Vagina (tissue), 2 donors: ENCODE data around the gene CDK6.

Source experiments
- CTCF ChIP-seq, 3 experiments: fragments of 450-650 bp in 2 of 3; fragments of 200-600 bp in 1 of 3; sonication (generic) in 1 of 3; IDR thresholded peaks; one replicate each; pipeline ENCODE4 v1.5.1; 2017 to 2019; ENCODE audit warnings: antibody characterized with exemption in 3 of 3, mild to moderate bottlenecking in 2 of 3, moderate library complexity in 2 of 3
- POLR2A ChIP-seq, 2 donors: fragments of 450-650 bp; IDR thresholded peaks; one replicate each; pipeline ENCODE4 v1.6.1; 2017; ENCODE audit warnings: antibody characterized with exemption in 2 of 2, mild to moderate bottlenecking in 2 of 2, moderate library complexity in 2 of 2

GRCh38 chr7:92699966-92700514 is 136.3 kb downstream of the CDK6 start:
- TF ChIP-seq POLR2A (IDR thresholded peaks at IDR 0.05), result no peak
- TF ChIP-seq CTCF (IDR thresholded peaks at IDR 0.05), result no peak
